ENCODE results near the gene CADM1. TPM values are rescaled to one million over a fixed set of nuclear protein-coding genes. Genes with fewer than 3 reads are reported as not detected.

Gene CADM1
- total and polyA plus RNA-seq, 5 donors from 2014 or later, result 3.6 to 11.3 (median 6.9) TPM

DNA sequence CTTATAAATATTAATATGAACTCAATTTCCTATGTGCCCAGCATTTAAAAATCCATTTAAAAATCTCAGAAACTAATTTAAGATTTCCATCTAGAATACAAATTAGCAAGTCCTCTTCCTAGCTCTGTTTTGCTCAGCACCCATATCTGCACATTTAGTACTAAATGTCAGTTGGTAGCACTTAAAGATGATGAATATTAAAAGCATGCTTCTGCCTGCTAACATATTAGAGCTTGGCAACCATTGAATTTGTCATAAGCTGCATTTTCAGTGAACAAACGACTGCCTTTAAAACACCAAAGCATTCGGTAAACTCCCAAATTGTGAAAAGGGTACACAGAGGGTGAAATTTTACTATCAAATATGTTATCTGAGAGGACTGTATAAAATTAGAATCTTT is 177.7 kb downstream of the CADM1 start:
- H3K36me3 ChIP-seq (ENCODE audit: control insufficient read depth, insufficient read depth, low read length), result no peaks in the 10 kb centered on the region
- H3K27ac Mint-ChIP-seq, result no peak overlapping the region
- H3K4me3 ChIP-seq (ENCODE audit: low read depth, low read length), result no peak overlapping the region
- H3K27ac ChIP-seq (ENCODE audit: insufficient read depth, low read length, poor library complexity, severe bottlenecking), result no peak overlapping the region
- ATAC-seq (ENCODE audit: low read depth in 2 of 2), result no peak
- no peaks in the 10 kb centered on the region for H3K9me3 Mint-ChIP-seq
- no peaks in the 10 kb centered on the region for H3K36me3 Mint-ChIP-seq
- H3K9me3 ChIP-seq (ENCODE audit: control insufficient read depth in 2 of 2, low read length in 2 of 2), result no peaks in the 10 kb centered on the region
- H3K4me1 Mint-ChIP-seq, result peaks cover 0 to 6% (median 2%) of the 10 kb centered on the region in 4 donors
- DNase-seq, result no peak
- no peaks in the 10 kb centered on the region for H3K4me1 ChIP-seq (ENCODE audit: control insufficient read depth, insufficient read depth, low read length, poor library complexity, severe bottlenecking)
- peaks cover 7% of the 10 kb centered on the region for H3K27me3 ChIP-seq (ENCODE audit: control insufficient read depth, insufficient read depth, low read length)
- H3K27me3 Mint-ChIP-seq, result peaks cover 17% of the 10 kb centered on the region
- no peak overlapping the region for H3K4me3 Mint-ChIP-seq

DNA sequence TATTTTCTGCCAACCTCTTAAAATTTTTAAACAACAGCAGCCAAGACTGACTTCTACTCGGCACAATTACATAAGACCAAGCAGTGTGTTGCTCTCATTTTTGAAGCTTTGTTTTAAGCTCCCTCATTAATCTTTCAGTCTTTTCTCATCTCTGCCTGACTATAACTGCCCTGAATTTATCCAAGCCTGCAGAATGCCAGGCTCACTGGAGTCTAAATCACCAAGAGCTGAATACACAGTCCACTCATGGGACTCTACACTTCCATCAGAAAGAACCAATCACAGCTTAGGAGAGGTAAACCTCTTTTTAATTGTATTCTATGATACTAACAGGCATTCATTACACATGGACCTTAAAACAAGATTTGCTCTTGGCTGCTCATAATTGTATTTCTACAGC is 178.7 kb downstream of the CADM1 start:
- H3K9me3 Mint-ChIP-seq, result no peaks in the 10 kb centered on the region
- H3K36me3 ChIP-seq (ENCODE audit: control insufficient read depth, insufficient read depth, low read length), result no peaks in the 10 kb centered on the region
- H3K4me3 ChIP-seq (ENCODE audit: low read depth, low read length), result no peak overlapping the region
- peaks cover 17% of the 10 kb centered on the region for H3K27me3 Mint-ChIP-seq
- no peak overlapping the region for H3K27ac Mint-ChIP-seq
- H3K4me1 ChIP-seq (ENCODE audit: control insufficient read depth, insufficient read depth, low read length, poor library complexity, severe bottlenecking), result no peaks in the 10 kb centered on the region
- H3K4me3 Mint-ChIP-seq, result no peak overlapping the region
- H3K27ac ChIP-seq (ENCODE audit: insufficient read depth, low read length, poor library complexity, severe bottlenecking), result no peak overlapping the region
- DNase-seq (no peak), ATAC-seq (ENCODE audit: low read depth in 2 of 2) (no peak)
- peaks cover 0 to 6% (median 2%) of the 10 kb centered on the region in 4 donors for H3K4me1 Mint-ChIP-seq
- no peaks in the 10 kb centered on the region for H3K9me3 ChIP-seq (ENCODE audit: control insufficient read depth in 2 of 2, low read length in 2 of 2)
- H3K36me3 Mint-ChIP-seq, result no peaks in the 10 kb centered on the region
- H3K27me3 ChIP-seq (ENCODE audit: control insufficient read depth, insufficient read depth, low read length), result peaks cover 3% of the 10 kb centered on the region

DNA sequence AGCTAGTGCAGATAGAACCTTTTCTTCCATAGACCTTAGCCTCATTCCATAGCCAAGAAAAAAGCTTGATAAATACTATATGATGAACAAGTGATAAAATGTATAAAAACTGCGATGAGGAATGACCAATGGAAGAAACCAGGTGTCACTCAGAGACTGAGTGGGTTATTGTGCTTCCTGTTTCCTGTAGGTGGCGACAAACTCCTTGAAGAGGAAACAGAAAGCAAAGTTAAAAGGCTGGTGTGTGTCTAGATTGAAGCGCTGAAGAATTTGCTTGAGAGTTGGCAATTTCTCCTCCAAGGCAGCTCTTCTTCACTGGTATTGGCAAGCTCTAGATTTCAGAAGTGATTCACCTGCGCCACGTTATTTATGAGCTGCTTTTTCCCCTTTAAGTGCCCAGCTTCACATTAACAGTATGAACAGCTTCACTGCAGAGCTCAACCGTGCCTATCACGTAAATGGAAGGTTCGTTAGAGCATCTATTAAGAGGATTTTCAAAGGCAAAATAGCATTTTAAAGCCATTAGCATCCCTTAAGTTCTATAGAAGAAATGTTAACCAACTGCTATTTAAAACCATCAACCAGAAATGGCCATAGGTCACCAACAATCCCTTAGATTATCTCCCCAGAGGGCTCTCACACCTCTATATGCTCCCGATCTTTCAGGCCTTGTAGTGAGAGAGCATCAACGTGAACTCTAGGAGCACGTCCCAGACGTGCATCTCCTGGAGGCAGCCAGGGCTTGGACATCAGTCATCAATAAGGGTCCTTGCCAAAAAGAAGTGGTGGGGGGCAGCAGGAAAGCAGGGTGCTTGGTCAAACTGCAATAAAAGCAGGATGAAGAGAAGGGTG is 179.4 kb downstream of the CADM1 start:
- H3K36me3 Mint-ChIP-seq, result no peaks in the 10 kb centered on the region
- no peak overlapping the region for H3K27ac ChIP-seq (ENCODE audit: insufficient read depth, low read length, poor library complexity, severe bottlenecking)
- no peaks in the 10 kb centered on the region for H3K9me3 ChIP-seq (ENCODE audit: control insufficient read depth in 2 of 2, low read length in 2 of 2)
- H3K4me1 ChIP-seq (ENCODE audit: control insufficient read depth, insufficient read depth, low read length, poor library complexity, severe bottlenecking), result no peaks in the 10 kb centered on the region
- no peaks in the 10 kb centered on the region for H3K36me3 ChIP-seq (ENCODE audit: control insufficient read depth, insufficient read depth, low read length)
- H3K9me3 Mint-ChIP-seq, result no peaks in the 10 kb centered on the region
- no peak overlapping the region for H3K4me3 Mint-ChIP-seq
- ATAC-seq (ENCODE audit: low read depth in 2 of 2), result peak; percentile 39 to 55
- DNase-seq, result peak in 2 of 3 donors; percentile 41 to 57
- peaks cover 3% of the 10 kb centered on the region for H3K27me3 ChIP-seq (ENCODE audit: control insufficient read depth, insufficient read depth, low read length)
- peaks cover 0 to 6% (median 2%) of the 10 kb centered on the region in 4 donors for H3K4me1 Mint-ChIP-seq
- peaks cover 17% of the 10 kb centered on the region for H3K27me3 Mint-ChIP-seq
- no peak overlapping the region for H3K27ac Mint-ChIP-seq
- H3K4me3 ChIP-seq (ENCODE audit: low read depth, low read length), result peak overlapping the region; percentile 54

DNA sequence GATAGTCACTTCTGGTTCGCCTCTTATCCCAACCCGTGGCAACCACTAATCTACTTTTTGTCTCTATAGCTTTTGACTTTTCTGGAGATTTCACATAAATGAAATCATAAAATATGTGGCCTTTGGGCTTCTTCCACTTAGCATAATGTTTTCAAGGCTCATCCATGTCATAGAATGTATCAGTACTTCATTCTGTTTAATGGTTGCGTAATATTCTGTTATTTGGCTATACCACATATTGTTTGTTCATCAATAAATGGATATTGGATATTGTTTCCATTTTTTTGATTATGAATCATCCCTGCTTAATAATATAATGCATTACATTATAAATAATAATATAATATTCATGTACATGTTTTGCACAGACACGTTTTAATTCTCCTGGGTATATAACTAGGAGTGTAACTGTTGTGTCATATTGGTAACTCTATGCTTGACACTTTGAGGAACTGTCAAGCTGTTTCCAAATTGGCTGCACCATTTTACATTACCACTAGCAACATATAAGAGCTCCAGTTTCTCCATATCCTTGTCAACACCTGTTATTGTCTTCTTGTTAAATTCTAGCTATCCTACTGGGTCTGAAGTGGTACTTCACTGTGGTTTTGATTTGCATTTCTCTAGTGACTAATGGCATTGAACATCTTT is 181.5 kb downstream of the CADM1 start:
- no peaks in the 10 kb centered on the region for H3K36me3 ChIP-seq (ENCODE audit: control insufficient read depth, insufficient read depth, low read length)
- no peaks in the 10 kb centered on the region for H3K36me3 Mint-ChIP-seq
- H3K4me1 ChIP-seq (ENCODE audit: control insufficient read depth, insufficient read depth, low read length, poor library complexity, severe bottlenecking), result no peaks in the 10 kb centered on the region
- H3K27me3 Mint-ChIP-seq, result peaks cover 17% of the 10 kb centered on the region
- H3K9me3 Mint-ChIP-seq, result no peaks in the 10 kb centered on the region
- ATAC-seq (ENCODE audit: low read depth in 2 of 2) (no peak), DNase-seq (no peak)
- peaks cover 0 to 6% (median 2%) of the 10 kb centered on the region in 4 donors for H3K4me1 Mint-ChIP-seq
- H3K4me3 Mint-ChIP-seq, result no peak overlapping the region
- H3K27ac ChIP-seq (ENCODE audit: insufficient read depth, low read length, poor library complexity, severe bottlenecking), result no peak overlapping the region
- H3K27ac Mint-ChIP-seq, result no peak overlapping the region
- H3K4me3 ChIP-seq (ENCODE audit: low read depth, low read length), result no peak overlapping the region
- peaks cover 3% of the 10 kb centered on the region for H3K27me3 ChIP-seq (ENCODE audit: control insufficient read depth, insufficient read depth, low read length)
- H3K9me3 ChIP-seq (ENCODE audit: control insufficient read depth in 2 of 2, low read length in 2 of 2), result no peaks in the 10 kb centered on the region

DNA sequence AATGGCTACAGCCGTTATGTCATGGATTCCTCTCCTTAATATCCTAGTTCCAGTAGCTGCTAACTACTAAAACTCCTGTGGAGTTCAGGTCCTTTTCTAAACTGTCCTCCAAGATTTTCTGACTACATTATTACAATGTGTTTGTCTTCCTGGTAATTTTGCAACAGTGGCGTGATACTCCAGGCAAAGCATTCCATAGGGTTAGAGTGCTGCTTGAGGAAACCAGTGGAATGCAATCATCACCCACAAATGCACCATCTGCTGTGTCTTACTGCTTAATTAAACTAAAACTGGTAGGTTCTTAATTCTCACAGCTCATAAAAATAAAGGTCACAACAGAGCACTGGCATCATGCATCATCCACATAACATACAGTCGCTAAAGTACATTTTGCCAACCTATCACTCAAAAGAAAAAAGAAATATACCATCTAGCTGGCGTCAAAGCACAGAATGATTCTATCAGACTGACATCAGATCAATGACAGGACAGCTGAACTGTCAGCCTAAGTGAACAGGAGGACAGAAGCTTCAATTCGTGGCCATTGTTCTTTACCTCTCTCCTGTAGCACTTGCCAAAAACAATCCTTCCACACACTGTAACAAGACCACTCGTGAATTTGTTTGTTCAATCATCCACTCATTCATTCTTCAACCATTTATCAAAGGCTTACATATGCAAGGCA is 182.5 kb downstream of the CADM1 start:
- no peaks in the 10 kb centered on the region for H3K36me3 ChIP-seq (ENCODE audit: control insufficient read depth, insufficient read depth, low read length)
- peaks cover 0 to 6% (median 2%) of the 10 kb centered on the region in 4 donors for H3K4me1 Mint-ChIP-seq
- H3K9me3 ChIP-seq (ENCODE audit: control insufficient read depth in 2 of 2, low read length in 2 of 2), result no peaks in the 10 kb centered on the region
- no peak overlapping the region for H3K4me3 Mint-ChIP-seq
- no peaks in the 10 kb centered on the region for H3K9me3 Mint-ChIP-seq
- peaks cover 7% of the 10 kb centered on the region for H3K27me3 ChIP-seq (ENCODE audit: control insufficient read depth, insufficient read depth, low read length)
- H3K27ac ChIP-seq (ENCODE audit: insufficient read depth, low read length, poor library complexity, severe bottlenecking), result no peak overlapping the region
- peaks cover 17% of the 10 kb centered on the region for H3K27me3 Mint-ChIP-seq
- H3K4me3 ChIP-seq (ENCODE audit: low read depth, low read length), result no peak overlapping the region
- no peak overlapping the region for H3K27ac Mint-ChIP-seq
- DNase-seq (no peak), ATAC-seq (ENCODE audit: low read depth in 2 of 2) (no peak)
- H3K36me3 Mint-ChIP-seq, result no peaks in the 10 kb centered on the region
- no peaks in the 10 kb centered on the region for H3K4me1 ChIP-seq (ENCODE audit: control insufficient read depth, insufficient read depth, low read length, poor library complexity, severe bottlenecking)

DNA sequence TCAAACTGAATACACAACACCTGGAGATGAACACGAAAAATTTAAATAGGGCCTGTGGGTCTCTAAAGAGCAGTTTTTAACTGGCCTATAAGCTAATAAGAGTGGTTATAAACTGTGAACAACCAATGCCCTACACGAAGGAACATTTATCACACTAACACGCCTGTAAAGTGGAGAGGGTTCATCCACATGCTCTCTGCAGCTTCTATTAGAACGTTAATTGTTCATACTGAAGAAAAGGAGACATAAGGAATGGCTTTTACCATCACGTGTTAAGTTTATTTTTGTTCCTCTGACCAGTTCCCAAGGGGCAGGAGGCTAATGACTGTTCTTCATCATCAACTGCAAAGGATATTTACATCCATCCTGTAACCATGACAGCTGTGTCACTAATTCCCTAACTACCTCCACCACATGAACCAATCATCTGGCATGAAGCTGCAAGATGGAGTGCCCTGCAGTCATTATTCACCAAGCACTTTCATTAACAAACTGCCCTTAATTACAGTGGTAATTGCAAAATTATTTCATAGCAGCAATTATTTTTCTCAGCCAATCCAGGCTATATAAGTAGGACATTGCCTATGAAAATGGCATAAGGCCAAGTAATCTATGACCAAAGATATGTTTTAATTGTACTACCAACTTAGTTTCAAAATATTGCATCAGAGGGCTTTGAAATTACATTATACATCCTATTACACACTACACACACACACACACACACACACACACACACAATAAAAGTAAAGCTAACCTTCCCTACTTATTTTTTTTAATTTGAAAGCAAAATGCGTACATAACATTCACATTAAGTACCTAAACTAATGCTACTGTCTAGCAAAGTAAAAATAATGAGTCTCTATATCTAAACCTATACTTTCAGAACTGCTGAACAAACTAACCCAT is 186.7 kb downstream of the CADM1 start:
- H3K36me3 ChIP-seq (ENCODE audit: control insufficient read depth, insufficient read depth, low read length), result no peaks in the 10 kb centered on the region
- no peaks in the 10 kb centered on the region for H3K4me1 Mint-ChIP-seq
- no peak for ATAC-seq (ENCODE audit: low read depth in 2 of 2)

DNA sequence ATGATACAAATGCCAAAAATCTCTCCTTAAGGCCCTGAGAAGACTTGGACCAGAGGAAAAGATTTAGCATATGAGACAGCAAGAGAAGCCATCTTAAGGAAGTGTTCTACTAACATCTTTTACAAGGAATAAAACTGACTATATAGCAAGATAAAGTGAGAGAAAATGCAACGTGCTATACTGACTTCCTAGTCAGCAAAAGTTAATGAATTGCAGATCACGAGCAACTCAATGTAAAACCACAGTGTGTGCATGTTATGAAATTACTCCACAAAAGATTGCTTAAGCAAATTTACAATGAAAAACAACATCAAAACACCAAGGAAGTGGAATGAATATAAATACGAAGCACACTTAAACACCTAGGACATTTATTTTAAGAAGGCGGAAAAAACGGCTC is 187.5 kb downstream of the CADM1 start:
- Mint-ChIP-seq H3K4me1 (no peaks in the 10 kb centered on the region), H3K27ac (no peak overlapping the region), H3K4me3 (no peak overlapping the region), H3K9me3 (peaks cover 0 to 2% (median 0%) of the 10 kb centered on the region in 7 donors), H3K36me3 (no peaks in the 10 kb centered on the region), H3K27me3 (peaks cover 26% of the 10 kb centered on the region)
- no peaks in the 10 kb centered on the region for H3K36me3 ChIP-seq (ENCODE audit: control insufficient read depth, insufficient read depth, low read length)
- no peaks in the 10 kb centered on the region for H3K4me1 ChIP-seq (ENCODE audit: control insufficient read depth, insufficient read depth, low read length, poor library complexity, severe bottlenecking)
- no peak overlapping the region for H3K27ac ChIP-seq (ENCODE audit: insufficient read depth, low read length, poor library complexity, severe bottlenecking)
- no peak for ATAC-seq (ENCODE audit: low read depth in 2 of 2)
- no peak for DNase-seq
- H3K9me3 ChIP-seq (ENCODE audit: control insufficient read depth in 2 of 2, low read length in 2 of 2), result no peaks in the 10 kb centered on the region
- H3K4me3 ChIP-seq (ENCODE audit: low read depth, low read length), result no peak overlapping the region
- H3K27me3 ChIP-seq (ENCODE audit: control insufficient read depth, insufficient read depth, low read length), result peaks cover 8% of the 10 kb centered on the region

More for the DNA sequence above, 186.7 kb downstream of the CADM1 start:
- peaks cover 0 to 2% (median 0%) of the 10 kb centered on the region in 7 donors for H3K9me3 Mint-ChIP-seq
- Histone ChIP-seq H3K4me1 (ENCODE audit: control insufficient read depth, insufficient read depth, low read length, poor library complexity, severe bottlenecking) (no peaks in the 10 kb centered on the region), H3K27me3 (ENCODE audit: control insufficient read depth, insufficient read depth, low read length) (peaks cover 8% of the 10 kb centered on the region), H3K4me3 (ENCODE audit: low read depth, low read length) (no peak overlapping the region), H3K27ac (ENCODE audit: insufficient read depth, low read length, poor library complexity, severe bottlenecking) (no peak overlapping the region), H3K9me3 (ENCODE audit: control insufficient read depth in 2 of 2, low read length in 2 of 2) (no peaks in the 10 kb centered on the region)
- peaks cover 26% of the 10 kb centered on the region for H3K27me3 Mint-ChIP-seq
- H3K4me3 Mint-ChIP-seq, result no peak overlapping the region
- no peak for DNase-seq
- no peaks in the 10 kb centered on the region for H3K36me3 Mint-ChIP-seq
- no peak overlapping the region for H3K27ac Mint-ChIP-seq

Data from CD4-positive, CD25-positive, alpha-beta regulatory T cell (primary cell).